ENCODE data around the gene HIGD1C. TPM values are rescaled to one million over a fixed set of nuclear protein-coding genes. Genes with fewer than 3 reads are reported as not detected.
"Not testable (repeated sequence)": the region's sequence is repeated elsewhere in the genome, so short reads cannot be mapped to it uniquely, and the experiment has no call there.

The HIGD1C gene
- total RNA-seq = not detected

DNA sequence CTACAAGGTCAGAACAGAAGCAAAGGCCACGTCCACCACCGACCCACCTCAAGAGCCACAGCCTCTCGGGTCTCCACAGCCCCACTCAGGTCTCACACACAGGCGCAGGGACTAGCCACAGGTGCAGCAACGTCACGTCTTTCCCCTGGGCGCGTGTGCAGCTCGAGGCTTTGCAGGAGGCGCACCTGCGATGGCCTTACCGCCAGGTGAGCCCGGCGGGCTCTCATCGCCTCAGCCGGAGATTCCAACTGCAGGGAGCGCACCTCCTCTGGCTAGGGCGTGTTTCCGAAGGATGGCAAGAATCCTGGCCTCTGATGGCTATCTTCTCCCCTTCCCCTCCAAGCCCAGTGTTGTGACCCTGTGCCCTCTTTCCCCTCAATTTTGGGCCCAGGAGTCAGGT lies at the start of gene HIGD1C:
TSS of gene HIGD1C (plus strand) at position 35 of the 400 bp plus-strand sequence. CDS start 1,455 bp downstream, outside the sequence.
- no peak for ATAC-seq

GRCh38 chr12:50908479-50908878 lies 43.9 kb upstream of the HIGD1C start:
- DNase-seq; ATAC-seq; CTCF ChIA-PET; H3K4me3 Mint-ChIP-seq; POLR2A ChIA-PET; H3K27me3 Mint-ChIP-seq (ENCODE audit: low read depth); H3K4me1 Mint-ChIP-seq (ENCODE audit: low read depth); H3K36me3 Mint-ChIP-seq (ENCODE audit: low read depth); H3K27ac Mint-ChIP-seq; H3K9me3 Mint-ChIP-seq (ENCODE audit: insufficient read depth): not testable (repeated sequence)

More for the DNA sequence above, at the start of gene HIGD1C:
- no peaks in the 10 kb centered on the region for H3K27me3 Mint-ChIP-seq (ENCODE audit: low read depth)
- H3K9me3 Mint-ChIP-seq (ENCODE audit: insufficient read depth) = no peaks in the 10 kb centered on the region
- no peaks in the 10 kb centered on the region for H3K4me1 Mint-ChIP-seq (ENCODE audit: low read depth)
- DNase-seq = no peak
- H3K4me3 Mint-ChIP-seq = no peak within 1 kb of the TSS
- H3K36me3 Mint-ChIP-seq (ENCODE audit: low read depth) = no peaks in the 10 kb centered on the region
- CTCF ChIA-PET = no interaction called here
- no peak within 1 kb of the TSS for H3K27ac Mint-ChIP-seq
- POLR2A ChIA-PET = no interaction called here

DNA sequence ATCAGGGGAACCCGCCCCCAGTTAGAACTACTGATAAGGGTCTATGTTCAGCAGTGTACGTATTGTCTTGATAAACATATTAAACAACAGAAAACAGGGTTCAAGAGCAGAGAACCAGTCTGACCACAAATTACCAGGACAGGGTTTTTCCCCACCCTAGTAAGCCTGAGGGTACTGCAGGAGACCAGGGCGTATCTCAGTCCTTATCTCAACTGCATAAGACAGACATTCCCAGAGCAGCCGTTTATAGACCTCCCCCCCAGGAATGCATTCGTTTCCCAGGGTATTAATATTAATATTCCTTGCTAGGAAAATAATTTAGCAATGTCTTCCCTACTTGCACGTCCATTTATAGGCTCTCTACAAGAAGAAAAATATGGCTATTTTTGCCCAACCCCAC lies 40.0 kb upstream of the HIGD1C start:
- DNase-seq; H3K4me1 Mint-ChIP-seq (ENCODE audit: low read depth); H3K27me3 Mint-ChIP-seq (ENCODE audit: low read depth); POLR2A ChIA-PET; ATAC-seq; H3K27ac Mint-ChIP-seq; H3K4me3 Mint-ChIP-seq; CTCF ChIA-PET; H3K36me3 Mint-ChIP-seq (ENCODE audit: low read depth): not testable (repeated sequence)
- peaks cover 25% of the 10 kb centered on the region for H3K9me3 Mint-ChIP-seq (ENCODE audit: insufficient read depth)

- ATAC-seq (no peak), DNase-seq (no peak)
- H3K27me3 Mint-ChIP-seq (ENCODE audit: low read depth) = peaks cover 4% of the 10 kb centered on the region
- ChIA-PET POLR2A (interaction anchor here (0.6 kb wide), 1 partner anchor 27 kb away, joined by 3 read pairs; no protein-coding TSS in a partner anchor), CTCF (interaction anchor here (1.1 kb wide), 2 partner anchors 74 to 143 kb away, joined by 3 read pairs; no protein-coding TSS in a partner anchor)
- H3K36me3 Mint-ChIP-seq (ENCODE audit: low read depth) = peaks cover 9% of the 10 kb centered on the region
- H3K4me1 Mint-ChIP-seq (ENCODE audit: low read depth) = peaks cover under 1% of the 10 kb centered on the region
- H3K4me3 Mint-ChIP-seq = no peak overlapping the region
- peaks cover 29% of the 10 kb centered on the region for H3K9me3 Mint-ChIP-seq (ENCODE audit: insufficient read depth)
- H3K27ac Mint-ChIP-seq = no peak overlapping the region
These were observed 39.1 kb upstream of the HIGD1C start for GRCh38 chr12:50913224-50913623.

- peaks cover 4% of the 10 kb centered on the region for H3K27me3 Mint-ChIP-seq (ENCODE audit: low read depth)
- H3K4me1 Mint-ChIP-seq (ENCODE audit: low read depth) = peaks cover 16% of the 10 kb centered on the region
- H3K27ac Mint-ChIP-seq = no peak overlapping the region
- peaks cover 13% of the 10 kb centered on the region for H3K36me3 Mint-ChIP-seq (ENCODE audit: low read depth)
- peaks cover 31% of the 10 kb centered on the region for H3K9me3 Mint-ChIP-seq (ENCODE audit: insufficient read depth)
- DNase-seq (no peak), ATAC-seq (no peak)
- H3K4me3 Mint-ChIP-seq = no peak overlapping the region
- POLR2A ChIA-PET = interaction anchor here (0.7 kb wide), 1 partner anchor 104 kb away, joined by 4 read pairs; no protein-coding TSS in a partner anchor
- CTCF ChIA-PET = no interaction called here
These were observed 37.4 kb upstream of the HIGD1C start for GRCh38 chr12:50914872-50915484.

- H3K27ac Mint-ChIP-seq = no peak overlapping the region
- H3K9me3 Mint-ChIP-seq (ENCODE audit: insufficient read depth) = peaks cover 31% of the 10 kb centered on the region
- CTCF ChIA-PET = no interaction called here
- H3K36me3 Mint-ChIP-seq (ENCODE audit: low read depth) = peaks cover 13% of the 10 kb centered on the region
- H3K27me3 Mint-ChIP-seq (ENCODE audit: low read depth) = peaks cover 3% of the 10 kb centered on the region
- no peak for DNase-seq
- no peak for ATAC-seq
- POLR2A ChIA-PET = no interaction called here
- H3K4me3 Mint-ChIP-seq = no peak overlapping the region
- H3K4me1 Mint-ChIP-seq (ENCODE audit: low read depth) = peaks cover 16% of the 10 kb centered on the region
These were observed 36.1 kb upstream of the HIGD1C start for GRCh38 chr12:50916292-50916691.

- Mint-ChIP-seq H3K36me3 (ENCODE audit: low read depth) (peaks cover 10% of the 10 kb centered on the region), H3K27ac (no peak overlapping the region), H3K9me3 (ENCODE audit: insufficient read depth) (peaks cover 23% of the 10 kb centered on the region), H3K4me1 (ENCODE audit: low read depth) (peaks cover 28% of the 10 kb centered on the region), H3K4me3 (no peak overlapping the region), H3K27me3 (ENCODE audit: low read depth) (no peaks in the 10 kb centered on the region)
- CTCF ChIA-PET = interaction anchor here (1.2 kb wide), 1 partner anchor 8 kb away, joined by 3 read pairs; no protein-coding TSS in a partner anchor
- POLR2A ChIA-PET = no interaction called here
- DNase-seq (no peak), ATAC-seq (no peak)
These were observed 33.6 kb upstream of the HIGD1C start for GRCh38 chr12:50918584-50919316.

DNA sequence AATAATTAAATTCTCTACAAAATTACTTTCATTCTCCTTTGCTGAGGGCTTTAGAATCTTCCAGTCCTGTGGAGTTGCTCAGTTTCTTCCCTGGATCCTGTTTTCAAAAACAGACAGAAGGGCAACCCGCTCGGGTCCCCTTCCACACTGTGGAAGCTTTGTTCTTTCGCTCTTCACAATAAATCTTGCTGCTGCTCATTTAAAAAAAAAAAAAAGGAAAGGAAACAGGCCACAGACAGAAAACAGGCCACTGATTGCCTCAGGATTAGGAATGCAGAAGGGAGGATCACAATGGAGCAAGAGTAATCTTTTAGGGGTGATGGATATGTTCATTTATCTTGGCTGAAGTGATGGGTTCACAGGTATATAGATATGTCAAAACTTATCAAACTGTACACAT lies 29.5 kb upstream of the HIGD1C start:
- ChIA-PET CTCF (no interaction called here), POLR2A (no interaction called here)
- Mint-ChIP-seq H3K9me3 (ENCODE audit: insufficient read depth) (peaks cover 4% of the 10 kb centered on the region), H3K36me3 (ENCODE audit: low read depth) (peaks cover 4% of the 10 kb centered on the region), H3K4me3 (no peak overlapping the region), H3K27me3 (ENCODE audit: low read depth) (no peaks in the 10 kb centered on the region), H3K4me1 (ENCODE audit: low read depth) (peaks cover 58% of the 10 kb centered on the region), H3K27ac (peak overlapping the region; percentile 63)
- DNase-seq = no peak
- ATAC-seq = no peak

DNA sequence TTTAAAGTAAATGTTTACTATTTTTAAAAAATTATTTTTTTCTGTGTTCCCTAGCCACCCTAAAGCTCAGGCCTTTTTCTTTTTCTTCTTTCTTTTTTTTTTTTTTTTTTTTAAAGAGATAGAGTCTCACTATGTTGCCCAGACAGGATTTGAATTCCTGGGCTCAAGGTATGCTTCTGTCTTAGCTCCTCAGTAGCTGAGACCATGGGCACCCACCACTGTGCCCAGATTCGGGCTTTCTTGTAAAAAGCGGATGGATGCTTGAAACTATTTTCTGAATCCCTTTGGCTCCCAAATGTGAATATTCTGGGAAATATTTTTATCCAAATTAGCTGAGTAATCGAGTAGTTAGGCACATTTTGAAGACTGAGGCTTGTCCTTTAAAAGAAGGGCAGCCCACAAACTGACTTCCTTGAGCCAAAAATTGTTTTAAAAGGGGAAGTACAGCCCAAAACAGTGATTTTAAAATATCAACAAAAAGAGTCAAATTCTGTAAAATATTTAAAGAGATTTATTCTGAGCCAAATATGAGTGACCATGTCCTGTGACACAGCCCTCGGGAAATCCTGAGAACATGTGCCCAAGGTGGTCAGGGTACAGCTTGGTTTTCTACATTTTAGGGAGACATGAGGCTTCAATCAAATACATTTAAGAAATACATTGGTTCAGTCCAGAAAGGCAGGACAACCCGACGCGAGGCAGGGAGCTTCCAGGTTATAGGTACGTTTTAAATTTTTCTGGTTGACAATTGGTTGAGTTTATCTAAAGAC lies 28.8 kb upstream of the HIGD1C start:
- H3K4me1 Mint-ChIP-seq (ENCODE audit: low read depth) = peaks cover 60% of the 10 kb centered on the region

GRCh38 chr12:50924131-50924438 lies 28.3 kb upstream of the HIGD1C start:
- DNase-seq (no peak), ATAC-seq (peak; percentile 21)
- H3K36me3 Mint-ChIP-seq (ENCODE audit: low read depth) = no peaks in the 10 kb centered on the region
- H3K4me3 Mint-ChIP-seq = peak overlapping the region; percentile 77
- H3K27me3 Mint-ChIP-seq (ENCODE audit: low read depth) = no peaks in the 10 kb centered on the region
- H3K27ac Mint-ChIP-seq = peak overlapping the region; percentile 82
- H3K4me1 Mint-ChIP-seq (ENCODE audit: low read depth) = peaks cover 57% of the 10 kb centered on the region
- CTCF ChIA-PET = interaction anchor here (0.9 to 3.4 kb wide), 4 partner anchors 97 to 159 kb away, joined by 3 to 9 read pairs (median 4); partner anchors contain the start of gene SLC11A2
- H3K9me3 Mint-ChIP-seq (ENCODE audit: insufficient read depth) = no peaks in the 10 kb centered on the region
- POLR2A ChIA-PET = interaction anchor here (0.7 to 1.1 kb wide), 2 partner anchors 159 to 160 kb away, joined by 5 to 9 read pairs; partner anchors contain the start of gene ATF1

More for the DNA sequence above, 28.8 kb upstream of the HIGD1C start:
- POLR2A ChIA-PET = interaction anchor here (0.7 kb wide), 1 partner anchor 159 kb away, joined by 5 read pairs; no protein-coding TSS in a partner anchor
- peak overlapping the region; percentile 77 for H3K4me3 Mint-ChIP-seq
- H3K27ac Mint-ChIP-seq = peak overlapping the region; percentile 82
- peaks cover under 1% of the 10 kb centered on the region for H3K36me3 Mint-ChIP-seq (ENCODE audit: low read depth)
- no peaks in the 10 kb centered on the region for H3K27me3 Mint-ChIP-seq (ENCODE audit: low read depth)
- H3K9me3 Mint-ChIP-seq (ENCODE audit: insufficient read depth) = no peaks in the 10 kb centered on the region
- CTCF ChIA-PET = interaction anchor here (1.0 to 3.4 kb wide), 2 partner anchors 105 to 159 kb away, joined by 3 to 9 read pairs; no protein-coding TSS in a partner anchor
- DNase-seq (no peak), ATAC-seq (no peak)

- Mint-ChIP-seq H3K4me1 (ENCODE audit: low read depth) (peaks cover 51% of the 10 kb centered on the region), H3K27ac (peak overlapping the region; percentile 82), H3K27me3 (ENCODE audit: low read depth) (no peaks in the 10 kb centered on the region), H3K4me3 (peak overlapping the region; percentile 77), H3K9me3 (ENCODE audit: insufficient read depth) (no peaks in the 10 kb centered on the region), H3K36me3 (ENCODE audit: low read depth) (peaks cover 2% of the 10 kb centered on the region)
- CTCF ChIA-PET = interaction anchor here (0.8 to 3.4 kb wide), 7 partner anchors 60 to 160 kb away, joined by 3 to 10 read pairs (median 5); partner anchors contain the start of gene SLC11A2
- DNase-seq (peak; percentile 80), ATAC-seq (peak; percentile 90)
- POLR2A ChIA-PET = interaction anchor here (0.6 to 1.1 kb wide), 6 partner anchors 102 to 397 kb away, joined by 3 to 9 read pairs (median 3); partner anchors contain the start of genes ATF1, DAZAP2 and SLC11A2
These were observed 27.7 kb upstream of the HIGD1C start for GRCh38 chr12:50924439-50925341.
